Amygdala (tissue), 56 donors: ENCODE data around the gene NFATC2.

Experiments used
- DNase-seq, 56 donors: peaks; one replicate each; lab custom pipeline; 2025; lab: John Stamatoyannopoulos, UW

NFATC2 gene

GRCh38 chr20:51383891-51384510, 158.5 kb downstream of the NFATC2 start:
- DNase-seq: no peak

GRCh38 chr20:51382986-51383821, 159.3 kb downstream of the NFATC2 start:
- DNase-seq: no peak

- DNase-seq: no peak
These were observed 160.2 kb downstream of the NFATC2 start for GRCh38 chr20:51382111-51382985.

- DNase-seq: no peak
These were observed 161.0 kb downstream of the NFATC2 start for GRCh38 chr20:51381557-51381956.

- no peak for DNase-seq
These were observed 161.8 kb downstream of the NFATC2 start for GRCh38 chr20:51380401-51381385.

GRCh38 chr20:51379601-51380341, 162.7 kb downstream of the NFATC2 start:
- DNase-seq: no peak

GRCh38 chr20:51378171-51378928, 164.2 kb downstream of the NFATC2 start:
- no peak for DNase-seq

GRCh38 chr20:51377132-51377531, 165.4 kb downstream of the NFATC2 start:
- no peak for DNase-seq

- DNase-seq: peak in 1 of 56 donors; percentile 10
These were observed 166.4 kb downstream of the NFATC2 start for GRCh38 chr20:51376111-51376510.

GRCh38 chr20:51375561-51375960, 167.0 kb downstream of the NFATC2 start:
- DNase-seq: no peak

- no peak for DNase-seq
These were observed 167.6 kb downstream of the NFATC2 start for GRCh38 chr20:51374961-51375360.

- DNase-seq: no peak
These were observed 168.1 kb downstream of the NFATC2 start for GRCh38 chr20:51374456-51374830.

GRCh38 chr20:51373713-51374455, 168.6 kb downstream of the NFATC2 start:
- no peak for DNase-seq

- no peak for DNase-seq
These were observed 169.6 kb downstream of the NFATC2 start for GRCh38 chr20:51372966-51373365.

GRCh38 chr20:51372176-51372803, 170.2 kb downstream of the NFATC2 start:
- peak in 43 of 56 donors; percentile 2 to 63 (median 23) for DNase-seq

- no peak for DNase-seq
These were observed 170.8 kb downstream of the NFATC2 start for GRCh38 chr20:51371720-51372119.

GRCh38 chr20:51369503-51369902, 173.0 kb downstream of the NFATC2 start:
- no peak for DNase-seq
